Parathyroid adenoma (tissue), 2 donors: ENCODE data around the gene PLEKHF1.

ENCODE experiments used
- H2AFZ ChIP-seq: fragments of 300-600 bp; sonication (generic); one replicate; pipeline ENCODE4 v1.7.0; 2017; ENCODE audit warnings: antibody characterized with exemption, mild to moderate bottlenecking
- H3K27ac ChIP-seq: fragments of 300-600 bp; sonication (generic); one replicate; pipeline ENCODE4 v1.7.0; 2017
- H3K27me3 ChIP-seq: fragments of 300-600 bp; sonication (generic); one replicate; pipeline ENCODE4 v1.7.0; 2017; ENCODE audit warnings: low read length; ENCODE audit not compliant: control insufficient read depth, insufficient read depth
- H3K36me3 ChIP-seq: fragments of 300-600 bp; sonication (generic); one replicate; pipeline ENCODE4 v1.7.0; 2017; ENCODE audit warnings: low read length; ENCODE audit not compliant: control insufficient read depth, insufficient read depth
- H3K4me1 ChIP-seq: fragments of 300-600 bp; sonication (generic); one replicate; pipeline ENCODE4 v1.7.0; 2017; ENCODE audit warnings: control low read depth
- H3K4me2 ChIP-seq: fragments of 300-600 bp; sonication (generic); one replicate; pipeline ENCODE4 v1.7.0; 2017; ENCODE audit warnings: low read length
- H3K4me3 ChIP-seq: fragments of 300-600 bp; sonication (generic); one replicate; pipeline ENCODE4 v1.7.0; 2017; ENCODE audit warnings: low read depth, low read length
- H3K79me2 ChIP-seq: fragments of 300-600 bp; sonication (generic); one replicate; pipeline ENCODE4 v1.7.0; 2017; ENCODE audit warnings: control low read depth
- H3K9ac ChIP-seq: fragments of 300-600 bp; sonication (generic); one replicate; pipeline ENCODE4 v1.7.0; 2017; ENCODE audit warnings: mild to moderate bottlenecking
- H3K9me3 ChIP-seq: fragments of 300-600 bp; sonication (generic); one replicate; pipeline ENCODE4 v1.7.0; 2017; ENCODE audit warnings: low read length; ENCODE audit not compliant: control insufficient read depth
- TF ChIP-seq, protein P1 (sequence below): fragments of 300-600 bp; sonication (generic); IDR thresholded peaks from one replicate; pipeline ENCODE4 v1.7.0; 2017; ENCODE audit warnings: antibody characterized with exemption, mild to moderate bottlenecking
- donor health status: primary hyperparathyroidism.

PLEKHF1 gene

DNA sequence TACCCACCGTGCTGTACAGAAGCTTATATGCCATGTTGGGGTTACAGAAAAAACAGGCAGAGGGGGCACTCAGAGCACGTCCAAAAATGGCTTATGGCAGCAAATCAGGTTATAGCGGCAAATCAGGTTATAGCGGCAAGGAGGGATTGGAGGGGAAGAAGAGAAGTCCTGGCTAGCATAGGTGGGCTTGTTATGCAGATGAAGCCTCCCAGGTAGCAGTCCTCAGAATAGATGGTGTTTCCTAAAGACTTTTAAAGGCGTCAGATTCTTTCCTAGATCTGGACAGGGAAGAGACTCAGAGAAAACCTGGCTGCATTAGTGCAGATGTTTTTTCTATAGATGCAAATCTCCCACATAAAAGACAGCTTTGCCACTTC lies 19.8 kb upstream of the PLEKHF1 start:
- Histone ChIP-seq H3K27me3 (no peaks in the 10 kb centered on the region), H3K9ac (no peak overlapping the region), H3K9me3 (no peaks in the 10 kb centered on the region), H3K36me3 (no peaks in the 10 kb centered on the region), H3K4me1 (no peaks in the 10 kb centered on the region), H3K4me2 (no peak overlapping the region), H3K27ac (no peak overlapping the region), H3K4me3 (no peak overlapping the region), H2AFZ (no peak overlapping the region), H3K79me2 (no peaks in the 10 kb centered on the region)
- TF ChIP-seq, protein P1, sequence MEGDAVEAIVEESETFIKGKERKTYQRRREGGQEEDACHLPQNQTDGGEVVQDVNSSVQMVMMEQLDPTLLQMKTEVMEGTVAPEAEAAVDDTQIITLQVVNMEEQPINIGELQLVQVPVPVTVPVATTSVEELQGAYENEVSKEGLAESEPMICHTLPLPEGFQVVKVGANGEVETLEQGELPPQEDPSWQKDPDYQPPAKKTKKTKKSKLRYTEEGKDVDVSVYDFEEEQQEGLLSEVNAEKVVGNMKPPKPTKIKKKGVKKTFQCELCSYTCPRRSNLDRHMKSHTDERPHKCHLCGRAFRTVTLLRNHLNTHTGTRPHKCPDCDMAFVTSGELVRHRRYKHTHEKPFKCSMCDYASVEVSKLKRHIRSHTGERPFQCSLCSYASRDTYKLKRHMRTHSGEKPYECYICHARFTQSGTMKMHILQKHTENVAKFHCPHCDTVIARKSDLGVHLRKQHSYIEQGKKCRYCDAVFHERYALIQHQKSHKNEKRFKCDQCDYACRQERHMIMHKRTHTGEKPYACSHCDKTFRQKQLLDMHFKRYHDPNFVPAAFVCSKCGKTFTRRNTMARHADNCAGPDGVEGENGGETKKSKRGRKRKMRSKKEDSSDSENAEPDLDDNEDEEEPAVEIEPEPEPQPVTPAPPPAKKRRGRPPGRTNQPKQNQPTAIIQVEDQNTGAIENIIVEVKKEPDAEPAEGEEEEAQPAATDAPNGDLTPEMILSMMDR = no peak

GRCh38 chr19:29645911-29646310 lies 19.4 kb upstream of the PLEKHF1 start:
- no peak overlapping the region for H3K4me3 ChIP-seq

GRCh38 chr19:29650772-29651387 lies 14.4 kb upstream of the PLEKHF1 start:
- Histone ChIP-seq H2AFZ (no peak overlapping the region), H3K9me3 (no peaks in the 10 kb centered on the region), H3K27me3 (no peaks in the 10 kb centered on the region), H3K9ac (no peak overlapping the region), H3K4me3 (no peak overlapping the region), H3K79me2 (no peaks in the 10 kb centered on the region), H3K36me3 (no peaks in the 10 kb centered on the region), H3K4me2 (no peak overlapping the region), H3K27ac (no peak overlapping the region), H3K4me1 (no peaks in the 10 kb centered on the region)
- TF ChIP-seq, protein P1 = no peak

More at GRCh38 chr19:29645911-29646310, 19.4 kb upstream of the PLEKHF1 start:
- no peaks in the 10 kb centered on the region for H3K27me3 ChIP-seq
- no peaks in the 10 kb centered on the region for H3K4me1 ChIP-seq
- no peaks in the 10 kb centered on the region for H3K9me3 ChIP-seq
- H2AFZ ChIP-seq = no peak overlapping the region
- no peaks in the 10 kb centered on the region for H3K36me3 ChIP-seq
- TF ChIP-seq, protein P1 = no peak
- no peak overlapping the region for H3K4me2 ChIP-seq
- no peak overlapping the region for H3K9ac ChIP-seq
- no peak overlapping the region for H3K27ac ChIP-seq
- no peaks in the 10 kb centered on the region for H3K79me2 ChIP-seq

DNA sequence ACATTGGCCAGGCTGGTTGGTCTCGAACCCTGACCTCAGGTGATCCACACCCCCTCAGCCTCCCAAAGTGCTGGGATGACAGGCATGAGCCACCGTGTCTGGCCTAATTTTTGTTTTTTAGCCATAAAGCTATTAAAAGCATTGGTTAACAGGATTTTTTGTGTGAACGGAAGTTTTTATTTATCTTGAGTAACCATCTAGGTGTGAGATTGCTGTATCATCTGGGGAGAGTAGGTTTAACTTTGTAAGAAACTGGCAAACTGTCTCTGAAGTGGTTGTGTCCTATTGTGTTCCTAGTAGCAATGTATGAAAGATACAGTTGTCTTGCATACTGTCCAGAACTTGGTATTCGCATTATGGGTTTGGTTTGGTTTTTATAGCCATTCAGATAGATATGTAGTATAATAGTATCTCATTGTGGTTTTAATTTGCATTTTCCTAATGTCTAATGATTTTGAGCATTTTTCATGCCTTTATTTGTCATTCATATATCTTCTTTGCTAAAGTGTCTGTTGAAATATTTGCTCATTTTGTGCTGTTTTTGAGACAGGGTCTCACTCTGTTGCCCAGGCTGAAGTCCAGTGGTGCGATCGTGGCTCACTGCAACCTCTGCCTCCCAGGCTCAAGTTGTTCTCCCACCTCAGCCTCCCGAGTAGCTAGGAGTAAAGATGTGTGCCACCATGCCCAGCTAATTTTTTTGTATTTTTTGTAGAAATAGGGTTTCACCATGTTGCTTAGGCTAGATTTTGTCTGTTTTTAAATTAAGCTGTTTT lies 13.5 kb upstream of the PLEKHF1 start:
- H3K36me3 ChIP-seq = no peaks in the 10 kb centered on the region
- TF ChIP-seq, protein P1 = no peak

More for the DNA sequence above, 13.5 kb upstream of the PLEKHF1 start:
- H3K4me3 ChIP-seq = no peak overlapping the region
- H3K27me3 ChIP-seq = no peaks in the 10 kb centered on the region
- H3K79me2 ChIP-seq = no peaks in the 10 kb centered on the region
- no peak overlapping the region for H3K9ac ChIP-seq
- no peaks in the 10 kb centered on the region for H3K9me3 ChIP-seq
- H3K27ac ChIP-seq = no peak overlapping the region
- H2AFZ ChIP-seq = no peak overlapping the region
- H3K4me2 ChIP-seq = no peak overlapping the region
- H3K4me1 ChIP-seq = no peaks in the 10 kb centered on the region
